Uterus (tissue), 2 donors: ENCODE results near the gene MYH10.

Experiments used
- POLR2A ChIP-seq, 2 donors: fragments of 450-650 bp; IDR thresholded peaks; one replicate each; pipeline ENCODE4 v1.6.1; 2016; ENCODE audit warnings: antibody characterized with exemption in 2 of 2, mild to moderate bottlenecking in 1 of 2, moderate library complexity in 1 of 2
- TF ChIP-seq, protein P1 (sequence below), 4 experiments: fragments of 200-600 bp in 2 of 4; fragments of 450-650 bp in 2 of 4; sonication (generic) in 2 of 4; IDR thresholded peaks; one replicate each; pipeline ENCODE4 v1.5.1; 2016 to 2019; ENCODE audit warnings: antibody characterized with exemption in 4 of 4, mild to moderate bottlenecking in 2 of 4, moderate library complexity in 1 of 4

DNA sequence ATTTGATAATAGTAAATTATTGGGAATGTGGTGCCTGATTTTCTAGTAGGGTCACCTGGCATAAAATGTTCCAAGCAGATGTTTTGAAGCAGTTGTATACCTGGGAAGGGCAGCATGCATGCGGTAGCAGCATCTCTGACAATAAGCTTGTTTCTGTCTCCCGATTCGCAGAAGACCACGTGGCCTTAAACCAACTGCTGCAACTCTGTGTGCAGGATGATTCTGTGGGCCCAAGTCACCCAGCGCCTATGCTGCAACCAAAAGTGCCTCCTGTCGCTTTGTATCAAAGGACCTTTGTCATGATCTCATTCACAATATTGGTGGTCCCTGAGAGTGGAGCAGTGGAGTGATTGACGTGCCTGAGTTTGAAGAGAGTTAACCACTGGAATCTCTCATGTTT lies 186.8 kb downstream of the MYH10 start:
- TF ChIP-seq, protein P1, sequence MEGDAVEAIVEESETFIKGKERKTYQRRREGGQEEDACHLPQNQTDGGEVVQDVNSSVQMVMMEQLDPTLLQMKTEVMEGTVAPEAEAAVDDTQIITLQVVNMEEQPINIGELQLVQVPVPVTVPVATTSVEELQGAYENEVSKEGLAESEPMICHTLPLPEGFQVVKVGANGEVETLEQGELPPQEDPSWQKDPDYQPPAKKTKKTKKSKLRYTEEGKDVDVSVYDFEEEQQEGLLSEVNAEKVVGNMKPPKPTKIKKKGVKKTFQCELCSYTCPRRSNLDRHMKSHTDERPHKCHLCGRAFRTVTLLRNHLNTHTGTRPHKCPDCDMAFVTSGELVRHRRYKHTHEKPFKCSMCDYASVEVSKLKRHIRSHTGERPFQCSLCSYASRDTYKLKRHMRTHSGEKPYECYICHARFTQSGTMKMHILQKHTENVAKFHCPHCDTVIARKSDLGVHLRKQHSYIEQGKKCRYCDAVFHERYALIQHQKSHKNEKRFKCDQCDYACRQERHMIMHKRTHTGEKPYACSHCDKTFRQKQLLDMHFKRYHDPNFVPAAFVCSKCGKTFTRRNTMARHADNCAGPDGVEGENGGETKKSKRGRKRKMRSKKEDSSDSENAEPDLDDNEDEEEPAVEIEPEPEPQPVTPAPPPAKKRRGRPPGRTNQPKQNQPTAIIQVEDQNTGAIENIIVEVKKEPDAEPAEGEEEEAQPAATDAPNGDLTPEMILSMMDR (IDR thresholded peaks at IDR 0.05) = no peak
- no peak for TF ChIP-seq POLR2A (IDR thresholded peaks at IDR 0.05)
